ENCODE measurements around the gene BTBD16.

Gene BTBD16

DNA sequence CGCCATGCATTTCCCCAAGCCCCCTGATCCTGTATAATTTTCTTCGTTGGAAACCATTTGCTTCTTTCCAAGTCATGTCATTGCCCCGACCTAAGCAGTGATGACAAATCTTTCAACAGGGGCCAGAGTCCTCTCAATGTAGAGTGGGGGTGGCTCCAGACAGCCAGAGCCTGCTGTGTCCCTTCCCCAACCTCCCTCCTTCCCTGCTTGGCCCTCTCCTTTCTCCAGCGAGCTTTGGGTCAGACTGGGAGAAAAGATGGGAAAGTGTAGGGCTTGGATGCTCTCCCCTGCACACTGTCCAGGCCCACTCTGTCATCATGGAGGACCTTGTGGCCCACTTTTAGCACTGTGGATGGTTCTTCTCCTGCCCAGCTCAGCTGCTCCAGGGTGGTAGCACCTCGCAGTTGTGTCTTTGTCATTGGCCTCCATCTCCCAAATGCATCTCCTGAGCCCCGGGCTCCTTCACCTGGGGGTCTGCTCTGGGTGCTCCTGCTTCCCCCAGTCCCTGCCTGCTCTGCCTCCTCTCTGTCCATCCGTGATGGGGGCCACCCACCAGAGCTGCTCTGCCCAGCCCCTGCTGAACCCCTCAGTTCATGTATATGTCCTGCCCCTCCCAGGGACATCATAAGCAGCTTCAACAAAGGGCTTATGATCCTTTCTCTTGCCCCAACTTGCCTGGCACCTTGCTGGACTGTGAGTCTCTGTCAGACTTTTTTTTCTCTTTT, 37.5 kb downstream of the BTBD16 start:
- peak; percentile 82 for DNase-seq (ENCODE audit: low read depth)
- TF ChIP-seq, protein P1, sequence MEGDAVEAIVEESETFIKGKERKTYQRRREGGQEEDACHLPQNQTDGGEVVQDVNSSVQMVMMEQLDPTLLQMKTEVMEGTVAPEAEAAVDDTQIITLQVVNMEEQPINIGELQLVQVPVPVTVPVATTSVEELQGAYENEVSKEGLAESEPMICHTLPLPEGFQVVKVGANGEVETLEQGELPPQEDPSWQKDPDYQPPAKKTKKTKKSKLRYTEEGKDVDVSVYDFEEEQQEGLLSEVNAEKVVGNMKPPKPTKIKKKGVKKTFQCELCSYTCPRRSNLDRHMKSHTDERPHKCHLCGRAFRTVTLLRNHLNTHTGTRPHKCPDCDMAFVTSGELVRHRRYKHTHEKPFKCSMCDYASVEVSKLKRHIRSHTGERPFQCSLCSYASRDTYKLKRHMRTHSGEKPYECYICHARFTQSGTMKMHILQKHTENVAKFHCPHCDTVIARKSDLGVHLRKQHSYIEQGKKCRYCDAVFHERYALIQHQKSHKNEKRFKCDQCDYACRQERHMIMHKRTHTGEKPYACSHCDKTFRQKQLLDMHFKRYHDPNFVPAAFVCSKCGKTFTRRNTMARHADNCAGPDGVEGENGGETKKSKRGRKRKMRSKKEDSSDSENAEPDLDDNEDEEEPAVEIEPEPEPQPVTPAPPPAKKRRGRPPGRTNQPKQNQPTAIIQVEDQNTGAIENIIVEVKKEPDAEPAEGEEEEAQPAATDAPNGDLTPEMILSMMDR (IDR thresholded peaks at IDR 0.05; ENCODE audit: insufficient read depth, low read depth, low read length, missing control alignments), result no peak
- H3K4me3 ChIP-seq (ENCODE audit: low read length), result no peak overlapping the region

DNA sequence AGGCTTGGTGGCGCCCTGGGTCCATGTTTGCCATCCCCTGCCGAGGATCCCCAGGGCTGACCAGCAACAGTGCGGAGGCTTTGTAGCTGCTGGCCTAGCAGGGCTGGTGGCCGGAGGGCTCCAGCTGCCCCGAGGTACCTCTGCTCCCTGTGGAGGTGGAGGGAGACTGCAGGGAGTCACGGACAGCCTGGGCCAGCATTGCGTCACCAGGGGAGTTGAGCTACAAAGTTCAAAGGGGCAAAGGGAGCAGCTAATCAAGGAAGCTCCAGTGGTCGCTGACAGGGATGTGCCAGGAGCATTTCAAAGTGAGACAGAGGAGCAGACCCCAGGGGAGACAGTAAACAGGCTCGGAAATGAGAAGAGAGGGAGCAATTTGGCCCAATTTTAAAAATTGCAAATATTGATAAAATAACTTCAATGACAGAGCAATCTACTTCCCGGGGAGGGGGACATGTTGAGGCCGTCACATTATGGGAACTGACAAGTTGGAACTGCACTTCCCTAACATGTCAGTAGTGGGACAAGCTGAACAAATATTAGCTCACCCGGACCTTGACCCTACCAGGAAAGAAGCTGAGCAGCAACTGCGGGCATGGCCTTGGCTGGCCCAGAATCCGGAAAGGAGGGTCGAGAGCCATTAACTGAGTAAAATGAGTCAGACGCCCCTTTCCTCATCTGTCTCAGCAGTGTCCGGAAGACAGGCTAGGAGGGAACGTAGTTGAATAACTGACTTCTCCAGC, 39.4 kb downstream of the BTBD16 start:
- TF ChIP-seq, protein P1 (IDR thresholded peaks at IDR 0.05; ENCODE audit: insufficient read depth, low read depth, low read length, missing control alignments), result no peak
- no peak overlapping the region for H3K4me3 ChIP-seq (ENCODE audit: low read length)
- DNase-seq (ENCODE audit: low read depth), result peak; percentile 47

DNA sequence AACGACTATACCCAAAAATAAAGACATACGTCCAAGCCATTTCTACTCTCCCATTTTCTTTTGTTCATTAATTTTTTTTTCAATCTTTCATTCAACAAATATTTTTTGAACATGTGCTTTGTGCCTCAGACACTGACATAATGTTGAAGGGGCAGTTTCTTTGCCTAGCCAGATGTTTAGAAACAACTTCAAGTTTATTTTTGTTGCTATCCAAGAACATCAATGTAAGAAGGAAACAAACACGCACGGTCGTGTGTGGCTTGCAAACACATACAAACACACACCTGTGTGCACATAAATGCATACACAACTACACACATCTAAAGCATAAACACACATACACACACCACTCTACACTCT, 39.9 kb downstream of the BTBD16 start:
- TF ChIP-seq, protein P1 (IDR thresholded peaks at IDR 0.05; ENCODE audit: insufficient read depth, low read depth, low read length, missing control alignments), result no peak
- H3K4me3 ChIP-seq (ENCODE audit: low read length), result no peak overlapping the region
- DNase-seq (ENCODE audit: low read depth), result no peak

DNA sequence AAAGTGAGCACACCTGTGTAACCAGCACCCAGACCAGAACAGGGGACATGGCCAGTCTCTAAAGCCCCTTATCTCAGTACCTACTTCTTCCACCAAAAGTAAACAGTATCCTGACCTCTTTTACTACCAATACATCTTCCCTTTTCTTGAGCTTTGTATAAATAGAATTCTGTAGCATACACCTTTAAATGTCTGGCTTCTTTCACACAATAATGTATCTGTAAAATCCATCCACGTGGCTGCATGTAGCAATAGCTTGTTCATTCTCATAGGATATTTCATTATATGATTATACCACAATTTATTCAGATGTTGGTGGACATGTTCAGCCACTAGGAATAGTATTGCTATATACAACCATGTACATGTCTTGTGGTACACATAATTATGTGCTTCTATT, 40.6 kb downstream of the BTBD16 start:
- no peak overlapping the region for H3K4me3 ChIP-seq (ENCODE audit: low read length)
- TF ChIP-seq, protein P1 (IDR thresholded peaks at IDR 0.05; ENCODE audit: insufficient read depth, low read depth, low read length, missing control alignments), result no peak
- no peak for DNase-seq (ENCODE audit: low read depth)

DNA sequence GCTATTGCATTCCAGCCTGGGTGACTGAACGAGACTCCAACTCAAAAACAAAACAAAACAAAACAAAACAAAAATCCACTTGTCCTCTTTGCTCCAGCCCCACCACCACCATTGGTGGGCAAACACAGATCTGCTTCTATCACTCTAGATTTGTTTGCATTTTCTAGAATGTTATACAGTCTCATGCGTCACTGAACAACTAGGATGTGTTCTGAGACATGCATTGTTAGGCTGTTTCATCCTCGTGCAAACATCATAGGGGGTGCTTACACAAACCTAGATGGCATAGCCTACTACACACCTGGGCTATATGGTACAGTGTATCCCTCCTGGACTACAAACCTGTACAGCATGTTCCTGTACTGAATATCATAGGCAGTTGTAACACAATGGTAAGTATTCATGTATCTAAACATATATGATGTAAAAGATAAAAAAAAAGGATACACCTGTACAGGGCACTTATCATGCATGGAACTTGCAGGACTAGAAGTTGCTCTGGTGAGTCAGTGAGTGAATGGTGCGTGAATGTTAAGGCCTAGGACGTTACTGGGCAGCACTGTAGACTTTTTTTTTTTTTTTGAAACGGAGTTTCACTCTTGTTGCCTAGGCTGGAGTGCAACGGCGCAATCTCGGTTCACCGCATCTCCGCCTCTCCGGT, 45.3 kb downstream of the BTBD16 start:
- TF ChIP-seq, protein P1 (IDR thresholded peaks at IDR 0.05; ENCODE audit: insufficient read depth, low read depth, low read length, missing control alignments), result no peak
- peak; percentile 65 for DNase-seq (ENCODE audit: low read depth)
- H3K4me3 ChIP-seq (ENCODE audit: low read length), result no peak overlapping the region

DNA sequence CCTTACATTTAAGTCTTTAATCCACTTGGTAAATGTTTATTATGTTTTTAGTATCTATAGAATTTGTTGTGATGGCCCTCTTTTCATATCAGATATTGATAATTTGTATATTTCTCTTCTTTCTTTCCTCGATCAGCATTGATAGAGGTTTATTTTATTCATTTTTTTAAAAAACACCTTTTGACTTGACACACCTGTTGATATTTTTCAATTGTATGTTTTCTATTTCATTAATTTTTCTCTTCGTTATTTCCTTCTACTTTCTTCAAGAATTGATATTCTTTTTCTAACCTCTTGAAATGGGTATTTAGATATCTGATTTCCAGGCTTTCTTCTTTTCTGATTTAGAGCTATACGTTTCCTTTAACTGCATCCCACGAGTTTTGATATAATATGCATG, 50.9 kb downstream of the BTBD16 start:
- TF ChIP-seq, protein P1 (IDR thresholded peaks at IDR 0.05; ENCODE audit: insufficient read depth, low read depth, low read length, missing control alignments), result no peak
- DNase-seq (ENCODE audit: low read depth), result no peak
- no peak overlapping the region for H3K4me3 ChIP-seq (ENCODE audit: low read length)
